HepG2 (cell line): Measurements from ENCODE around the gene AADAT. TPM values are rescaled to one million over a fixed set of nuclear protein-coding genes. Genes with fewer than 3 reads are reported as not detected.
A peak's percentile ranks its signal among the peaks of the same experiment; 100 is the strongest.

Experiments used
- AHR ChIP-seq: IDR thresholded peaks from 2 replicates; pipeline ENCODE4 v1.6.1; 2018; ENCODE audit warnings: missing genetic modification reagents, missing compliant biosample characterization
- ATRX ChIP-seq: sonication (generic); formaldehyde crosslinking; IDR thresholded peaks from 2 replicates; pipeline ENCODE4 v1.4.0; 2020; ENCODE audit warnings: missing genetic modification reagents, borderline replicate concordance
- FOXM1 ChIP-seq: sonication (generic); formaldehyde crosslinking; IDR thresholded peaks from 2 replicates; pipeline ENCODE4 v1.5.0; 2020; ENCODE audit warnings: missing genetic modification reagents
- HMG20A ChIP-seq: IDR thresholded peaks from 2 replicates; pipeline ENCODE4 v1.6.1; 2016; ENCODE audit warnings: borderline replicate concordance
- HOXA5 ChIP-seq: sonication (generic); formaldehyde crosslinking; IDR thresholded peaks from 2 replicates; pipeline ENCODE4 v1.4.0; 2020; ENCODE audit warnings: missing genetic modification reagents
- MAX ChIP-seq: IDR thresholded peaks from 2 replicates; pipeline ENCODE4 v1.6.1; 2012; ENCODE audit warnings: inconsistent platforms
- MXD4 ChIP-seq: IDR thresholded peaks from 2 replicates; pipeline ENCODE4 v1.6.1; 2016; ENCODE audit warnings: mild to moderate bottlenecking, missing biosample characterization, missing genetic modification reagents
- MYC ChIP-seq: sonication (generic); formaldehyde crosslinking; IDR thresholded peaks from 2 replicates; pipeline ENCODE4 v1.9.0; 2021; ENCODE audit warnings: missing genetic modification reagents, borderline replicate concordance
- NFRKB ChIP-seq: fragments of 450-650 bp; IDR thresholded peaks from 2 replicates; pipeline ENCODE4 v1.6.1; 2017
- NKX3-1 ChIP-seq: sonication (generic); formaldehyde crosslinking; IDR thresholded peaks from 2 replicates; pipeline ENCODE4 v1.5.0; 2020; ENCODE audit warnings: missing genetic modification reagents
- NR0B2 ChIP-seq: sonication (generic); formaldehyde crosslinking; IDR thresholded peaks from 2 replicates; pipeline ENCODE4 v1.4.0; 2020; ENCODE audit warnings: mild to moderate bottlenecking, missing genetic modification reagents
- PCBP2 ChIP-seq: fragments of 200-400 bp; formaldehyde crosslinking; optimal IDR thresholded peaks from 2 replicates; pipeline ENCODE3; 2018; ENCODE audit warnings: low read length, low read depth; ENCODE audit not compliant: poor library complexity, severe bottlenecking
- SRSF1 ChIP-seq: fragments of 200-400 bp; formaldehyde crosslinking; optimal IDR thresholded peaks from 2 replicates; pipeline ENCODE3; 2017; ENCODE audit warnings: mild to moderate bottlenecking, low read depth, low read length, moderate library complexity
- SSRP1 ChIP-seq: IDR thresholded peaks from 2 replicates; pipeline ENCODE4 v1.6.1; 2016; ENCODE audit warnings: control low read depth
- XRCC5 ChIP-seq: fragments of 200-400 bp; formaldehyde crosslinking; optimal IDR thresholded peaks from 2 replicates; pipeline ENCODE3; 2017; ENCODE audit warnings: mild to moderate bottlenecking, low read length
- YY1 ChIP-seq: IDR thresholded peaks from 2 replicates; pipeline ENCODE4 v1.6.1; 2011; ENCODE audit warnings: low read length, low read depth, moderate library complexity, mild to moderate bottlenecking; ENCODE audit not compliant: insufficient read depth, insufficient replicate concordance
- ZBED4 ChIP-seq: sonication (generic); formaldehyde crosslinking; IDR thresholded peaks from 2 replicates; pipeline ENCODE4 v1.4.0; 2020; ENCODE audit warnings: missing genetic modification reagents, borderline replicate concordance
- ZBTB14 ChIP-seq: sonication (generic); formaldehyde crosslinking; IDR thresholded peaks from 2 replicates; pipeline ENCODE4 v1.4.0; 2020; ENCODE audit warnings: missing genetic modification reagents
- ZBTB34 ChIP-seq: sonication (generic); formaldehyde crosslinking; IDR thresholded peaks from 2 replicates; pipeline ENCODE4 v1.8.0; 2022; ENCODE audit warnings: mild to moderate bottlenecking, missing genetic modification reagents
- ZNF256 ChIP-seq: sonication (generic); formaldehyde crosslinking; conservative IDR thresholded peaks from 2 replicates; pipeline ENCODE4 v1.4.0; 2020; ENCODE audit warnings: missing genetic modification reagents
- ZNF337 ChIP-seq: sonication (generic); formaldehyde crosslinking; IDR thresholded peaks from 2 replicates; pipeline ENCODE4 v1.5.1; 2020; ENCODE audit warnings: missing genetic modification reagents, low read depth, mild to moderate bottlenecking, borderline replicate concordance
- ZNF33B ChIP-seq: sonication (generic); formaldehyde crosslinking; IDR thresholded peaks from 2 replicates; pipeline ENCODE4 v1.5.1; 2020; ENCODE audit warnings: mild to moderate bottlenecking, missing genetic modification reagents
- ZNF343 ChIP-seq: sonication (generic); formaldehyde crosslinking; IDR thresholded peaks from 2 replicates; pipeline ENCODE4 v1.4.0; 2020; ENCODE audit warnings: mild to moderate bottlenecking, missing genetic modification reagents
- ZNF720 ChIP-seq: sonication (generic); formaldehyde crosslinking; IDR thresholded peaks from 2 replicates; pipeline ENCODE4 v1.4.0; 2020; ENCODE audit warnings: missing genetic modification reagents
- polyA plus RNA-seq, 8 experiments: library from polyadenylated mRNA; depleted of rRNA in 3 of 8; stranded (reverse) in 7 of 8; unstranded in 1 of 8; fragments of >200 nt; fragmentation: Illumina TruSeq in 4 of 8; extraction: Trizol in 4 of 8; gene quantifications; 2 replicates each; pipeline versions ENCODE4 v1.2.1 to v1.2.3, GENCODE V29; 2011 to 2016; ENCODE audit warnings: low read depth in 4 of 8, missing spikeins in 1 of 8, mixed read lengths in 1 of 8; ENCODE audit not compliant: insufficient read depth in 1 of 8
- total RNA-seq, 5 experiments: library from RNA; depleted of rRNA; stranded (reverse); fragments of >200 nt; fragmentation: Illumina TruSeq; extraction: Trizol; gene quantifications; 2 replicates each; pipeline ENCODE4 v1.2.3, GENCODE V29; 2016; ENCODE audit warnings: low read depth in 1 of 5

The AADAT gene
- total and polyA plus RNA-seq, 2 of the 13 experiments (the other 11 are each of a cell fraction or from before 2014, with no cell fraction given): 6.1 to 9.1 TPM

- TF ChIP-seq NR0B2 (CRISPR knock-in tag): 0 out of 2 replicates have a peak, but pooled peaks have one; percentile 83
- TF ChIP-seq ZNF720 (CRISPR knock-in tag): no peak
- no peak for TF ChIP-seq ATRX (CRISPR knock-in tag)
- peak; percentile 65 for TF ChIP-seq YY1
- no peak for TF ChIP-seq PCBP2
- no peak for TF ChIP-seq ZNF343 (CRISPR knock-in tag)
- TF ChIP-seq SSRP1 (CRISPR knock-in tag): 0 out of 2 replicates have a peak, but pooled peaks have one; percentile 22
- no peak for TF ChIP-seq SRSF1
- peak; percentile 92; the same call in 1 of the 2 replicates for TF ChIP-seq AHR (CRISPR knock-in tag)
- TF ChIP-seq MAX: peak; percentile 99
- no peak for TF ChIP-seq MXD4 (CRISPR knock-in tag)
- TF ChIP-seq ZBTB14: peak; percentile 61; the same call in 1 of the 2 replicates
- no peak for TF ChIP-seq FOXM1 (CRISPR knock-in tag)
- peak; percentile 45; the same call in 1 of the 2 replicates for TF ChIP-seq ZBTB34 (CRISPR knock-in tag)
- no peak for TF ChIP-seq HMG20A (CRISPR knock-in tag)
- TF ChIP-seq NKX3-1 (CRISPR knock-in tag): peak; percentile 84; the same call in 1 of the 2 replicates
- TF ChIP-seq ZBED4 (CRISPR knock-in tag): peak; percentile 83; the same call in 1 of the 2 replicates
- TF ChIP-seq ZNF256 (CRISPR knock-in tag): peak; percentile 59
- TF ChIP-seq MYC (CRISPR knock-in tag): peak; percentile 65; the same call in 1 of the 2 replicates
- no peak for TF ChIP-seq NFRKB
- TF ChIP-seq ZNF337 (CRISPR knock-in tag): no peak
- TF ChIP-seq HOXA5 (CRISPR knock-in tag): peak; percentile 63
- peak; percentile 95 for TF ChIP-seq ZNF33B (CRISPR knock-in tag)
- peak; percentile 83 for TF ChIP-seq XRCC5
Measured at GRCh38 chr4:170027181-170027829, 62.5 kb downstream of the AADAT start (continued).
